IMR-90 (cell line): Measurements from ENCODE around the gene FANCE. TPM values are rescaled to one million over a fixed set of nuclear protein-coding genes. Genes with fewer than 3 reads are reported as not detected.

Experiments
- ATAC-seq: fragments of 200-7000 bp; cut with Tn5 transposase; 2 replicates; pipeline ENCODE4 v1.9.1; 2020; ENCODE audit warnings: low read depth, mild to moderate bottlenecking, moderate library complexity
- BruUV-seq: library from RNA; stranded (reverse); fragments of 400-500 nt; replicated peaks from 2 replicates; lab custom pipeline; 2021; lab: Mats Ljungman, UMichigan
- CTCF ChIA-PET: fragments of 300-600 bp; formaldehyde crosslinking; extraction: SDS; loops from one replicate; lab custom pipeline; 2021; ENCODE audit warnings: antibody characterized with exemption; lab: Yijun Ruan, JAX
- POLR2A ChIA-PET: fragments of 300-600 bp; sonication (Branson Sonifier 250); formaldehyde crosslinking; loops from one replicate; lab custom pipeline; 2022; ENCODE audit warnings: antibody characterized with exemption; ENCODE audit not compliant: unreplicated experiment; lab: Charles Lee
- DNase-seq: peaks from one replicate; pipeline ENCODE4 v3.0.0; 2013
- H2AFZ ChIP-seq: replicated peaks from 2 replicates; pipeline ENCODE3; 2013; ENCODE audit warnings: low read length, mild to moderate bottlenecking; ENCODE audit not compliant: poor library complexity
- H2AK5ac ChIP-seq: 2 replicates; pipeline ENCODE4 v1.6.1; 2013; ENCODE audit warnings: low read depth, low read length, inconsistent platforms
- H2AK9ac ChIP-seq: replicated peaks from 2 replicates; pipeline ENCODE3; 2013; ENCODE audit warnings: mild to moderate bottlenecking, low read depth, low read length, moderate library complexity; ENCODE audit not compliant: poor library complexity
- H2BK120ac ChIP-seq: 2 replicates; pipeline ENCODE4 v1.6.1; 2013; ENCODE audit warnings: low read depth, low read length, inconsistent platforms
- H2BK15ac ChIP-seq: 3 replicates; pipeline ENCODE4 v1.6.1; 2013; ENCODE audit warnings: low read depth, low read length, inconsistent platforms
- H2BK20ac ChIP-seq: 2 replicates; pipeline ENCODE4 v1.6.1; 2013; ENCODE audit warnings: low read depth, mild to moderate bottlenecking, inconsistent platforms, low read length, moderate library complexity
- H2BK5ac ChIP-seq: 2 replicates; pipeline ENCODE4 v1.6.1; 2013; ENCODE audit warnings: mild to moderate bottlenecking, low read depth, low read length, inconsistent platforms; ENCODE audit not compliant: poor library complexity, severe bottlenecking
- H3K14ac ChIP-seq: replicated peaks from 2 replicates; pipeline ENCODE4 v1.6.1; 2013; ENCODE audit warnings: low read depth, low read length, inconsistent platforms
- H3K18ac ChIP-seq: 2 replicates; pipeline ENCODE4 v1.6.1; 2013; ENCODE audit warnings: low read depth, low read length, control low read depth
- H3K23ac ChIP-seq: 2 replicates; pipeline ENCODE4 v1.6.1; 2013; ENCODE audit warnings: low read depth, low read length, inconsistent platforms
- H3K27ac ChIP-seq: 2 replicates; pipeline ENCODE4 v1.5.1; 2013; ENCODE audit warnings: mild to moderate bottlenecking, control low read depth, low read length; ENCODE audit not compliant: insufficient read depth
- H3K27me3 ChIP-seq: 2 replicates; pipeline ENCODE4 v1.6.1; 2013; ENCODE audit warnings: low read length; ENCODE audit not compliant: control insufficient read depth, insufficient read depth
- H3K36me3 ChIP-seq: 2 replicates; pipeline ENCODE4 v1.6.1; 2013; ENCODE audit warnings: low read length, mixed read lengths; ENCODE audit not compliant: control insufficient read depth, insufficient read depth
- H3K4ac ChIP-seq: 2 replicates; pipeline ENCODE4 v1.6.1; 2013; ENCODE audit warnings: low read depth, low read length, inconsistent platforms
- H3K4me1 ChIP-seq: 2 replicates; pipeline ENCODE4 v1.6.1; 2013; ENCODE audit warnings: low read length, mixed read lengths; ENCODE audit not compliant: control insufficient read depth, insufficient read depth
- H3K4me2 ChIP-seq: 2 replicates; pipeline ENCODE4 v1.6.1; 2013; ENCODE audit warnings: low read depth, mild to moderate bottlenecking, control low read depth, low read length, moderate library complexity
- H3K4me3 ChIP-seq: 2 replicates; pipeline ENCODE4 v1.5.1; 2013; ENCODE audit warnings: low read depth, mild to moderate bottlenecking, control low read depth, low read length, moderate library complexity; ENCODE audit not compliant: insufficient read depth
- H3K56ac ChIP-seq: 2 replicates; pipeline ENCODE4 v1.6.1; 2013; ENCODE audit warnings: low read length, inconsistent platforms; ENCODE audit not compliant: insufficient read depth; ENCODE audit errors: extremely low read depth
- H3K79me1 ChIP-seq, 2 experiments: 2 replicates each; pipeline ENCODE4 v1.6.1; 2013; ENCODE audit warnings: low read length in 2 of 2, inconsistent platforms in 1 of 2, low read depth in 1 of 2
- H3K9ac ChIP-seq: 2 replicates; pipeline ENCODE4 v1.6.1; 2013; ENCODE audit warnings: low read depth, low read length, control low read depth
- H3K9me1 ChIP-seq: 2 replicates; pipeline ENCODE4 v1.6.1; 2013; ENCODE audit warnings: low read length, inconsistent platforms; ENCODE audit not compliant: insufficient read depth
- H3K9me3 ChIP-seq: 2 replicates; pipeline ENCODE4 v1.6.1; 2013; ENCODE audit warnings: low read length; ENCODE audit not compliant: control insufficient read depth, insufficient read depth
- H4K20me1 ChIP-seq: 2 replicates; pipeline ENCODE4 v1.6.1; 2013; ENCODE audit warnings: low read length, inconsistent platforms; ENCODE audit not compliant: insufficient read depth
- H4K5ac ChIP-seq: 2 replicates; pipeline ENCODE4 v1.6.1; 2013; ENCODE audit warnings: mild to moderate bottlenecking, low read depth, low read length, control low read depth
- H4K8ac ChIP-seq, 2 experiments: 2 replicates each; pipeline ENCODE4 v1.6.1; 2013; ENCODE audit warnings: low read depth in 2 of 2, low read length in 2 of 2, control low read depth in 1 of 2, inconsistent platforms in 1 of 2
- H4K91ac ChIP-seq: 2 replicates; pipeline ENCODE4 v1.6.1; 2013; ENCODE audit warnings: low read depth, low read length, inconsistent platforms; ENCODE audit not compliant: insufficient read depth
- BHLHE40 ChIP-seq: fragments of 150-350 bp; IDR thresholded peaks from 2 replicates; pipeline ENCODE4 v1.6.1; 2016; ENCODE audit warnings: mild to moderate bottlenecking, low read depth, low read length
- CHD1 ChIP-seq: IDR thresholded peaks from 2 replicates; pipeline ENCODE4 v1.6.1; 2012; ENCODE audit warnings: low read depth, low read length, improper control_type of control experiment
- FOS ChIP-seq: fragments of 150-350 bp; IDR thresholded peaks from 2 replicates; pipeline ENCODE4 v1.6.1; 2016; ENCODE audit warnings: low read depth, low read length
- MAFK ChIP-seq: IDR thresholded peaks from 2 replicates; pipeline ENCODE4 v1.6.1; 2012; ENCODE audit warnings: low read depth, low read length, improper control_type of control experiment
- MAZ ChIP-seq: IDR thresholded peaks from 2 replicates; pipeline ENCODE4 v1.6.1; 2012; ENCODE audit warnings: low read depth, mild to moderate bottlenecking, low read length, improper control_type of control experiment, moderate library complexity, borderline replicate concordance
- MXI1 ChIP-seq: IDR thresholded peaks from 2 replicates; pipeline ENCODE4 v1.6.1; 2012; ENCODE audit warnings: low read depth, mild to moderate bottlenecking, low read length, moderate library complexity, borderline replicate concordance
- NFE2L2 ChIP-seq: fragments of 150-350 bp; IDR thresholded peaks from 2 replicates; pipeline ENCODE4 v1.6.1; 2016; ENCODE audit warnings: low read depth, mild to moderate bottlenecking, low read length
- POLR2A ChIP-seq: IDR thresholded peaks from 2 replicates; pipeline ENCODE4 v1.6.1; 2012; ENCODE audit warnings: mild to moderate bottlenecking, low read depth, low read length
- RAD21 ChIP-seq: IDR thresholded peaks from 2 replicates; pipeline ENCODE4 v1.6.1; 2012; ENCODE audit warnings: low read length, improper control_type of control experiment
- RCOR1 ChIP-seq: IDR thresholded peaks from 2 replicates; pipeline ENCODE4 v1.6.1; 2012; ENCODE audit warnings: mild to moderate bottlenecking, low read length, improper control_type of control experiment; ENCODE audit not compliant: insufficient replicate concordance
- RFX5 ChIP-seq: IDR thresholded peaks from 2 replicates; pipeline ENCODE4 v1.8.0; 2012; ENCODE audit warnings: low read depth, mild to moderate bottlenecking, low read length, moderate library complexity
- SMC3 ChIP-seq: fragments of 150-350 bp; IDR thresholded peaks from 2 replicates; pipeline ENCODE4 v1.6.1; 2016; ENCODE audit warnings: low read depth, mild to moderate bottlenecking, antibody characterized with exemption, low read length, moderate library complexity
- USF2 ChIP-seq: fragments of 150-350 bp; IDR thresholded peaks from 2 replicates; pipeline ENCODE4 v1.6.1; 2017; ENCODE audit warnings: mild to moderate bottlenecking, antibody characterized with exemption, low read length, low read depth
- WGBS, 2 experiments: methylation state at CpG; one replicate each; pipeline versions ENCODE4 v1.1.5 to v1.1.7; 2013; ENCODE audit warnings: missing lambda C conversion rate in 2 of 2; ENCODE audit not compliant: insufficient read length in 1 of 2; ENCODE audit errors: extremely low coverage in 2 of 2; 5-methylcytosine and 5-hydroxymethylcytosine counted together
- dilution Hi-C: fragments of 300-500 bp; cut with HindIII; formaldehyde crosslinking; loops from one replicate; pipeline ENCODE4 v1.14.3; 2018; ENCODE audit warnings: low sequenced_read_pairs; ENCODE audit not compliant: unreplicated experiment
- in situ Hi-C: fragments of 300-500 bp; cut with MboI; formaldehyde crosslinking; loops from 3 replicates; pipeline ENCODE4 v1.14.3; 2019; ENCODE audit warnings: low sequenced_read_pairs, inconsistent platforms, mixed read lengths
- intact Hi-C: fragments of 100-400 bp; cut with micrococcal nuclease; formaldehyde crosslinking; loops from 2 replicates; pipeline ENCODE4 v1.10.0; 2022
- polyA plus RNA-seq, 3 experiments: library from polyadenylated mRNA; depleted of rRNA; stranded (reverse); fragments of >200 nt; gene quantifications; 2 replicates each; pipeline ENCODE4 v1.2.3, GENCODE V29; 2012; ENCODE audit warnings: low replicate concordance in 1 of 3
- total RNA-seq: library from RNA; depleted of rRNA; stranded (reverse); fragments of >200 nt; gene quantifications from 2 replicates; pipeline ENCODE4 v1.2.3, GENCODE V29; 2012
- TF ChIP-seq, protein P1 (sequence below): conservative IDR thresholded peaks from 2 replicates; pipeline ENCODE4 v1.5.1; 2012; ENCODE audit warnings: mild to moderate bottlenecking, low read depth, low read length, improper control_type of control experiment
- TF ChIP-seq, protein P2 (sequence below): fragments of 150-350 bp; IDR thresholded peaks from 2 replicates; pipeline ENCODE4 v1.6.1; 2016; ENCODE audit warnings: low read depth, mild to moderate bottlenecking, low read length, moderate library complexity, borderline replicate concordance

FANCE gene
- total and polyA plus RNA-seq, 2 of the 4 experiments (the other 2 are of a cell fraction), result 7.1 to 9.1 TPM

DNA sequence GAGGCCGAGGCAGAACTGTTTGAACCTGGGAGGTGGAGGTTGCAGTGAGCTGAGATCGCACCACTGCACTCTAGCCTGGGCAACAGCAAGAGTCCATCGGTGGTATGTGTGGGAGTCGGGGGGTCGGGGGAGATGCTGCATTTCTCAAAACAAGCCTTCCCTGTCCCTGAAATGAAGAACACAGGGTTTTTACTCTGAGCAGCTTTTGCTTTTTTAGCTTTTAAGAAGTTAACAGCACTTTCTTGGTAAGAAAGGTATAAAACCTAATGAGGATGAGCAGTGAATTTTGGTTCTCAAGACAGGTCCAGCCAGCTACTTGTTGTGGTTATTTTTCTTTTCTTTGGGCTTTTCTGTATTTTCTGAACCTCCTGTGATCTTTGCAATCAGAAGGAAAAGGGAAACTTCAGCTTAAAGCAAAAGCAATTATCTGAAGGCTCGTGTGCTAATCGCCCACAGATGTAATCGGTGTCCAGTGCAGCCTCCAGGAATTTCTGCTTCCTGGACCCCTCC, 19.8 kb downstream of the FANCE start:
- H2BK20ac ChIP-seq, result no peak overlapping the region
- H4K91ac ChIP-seq, result no peak overlapping the region
- no peak overlapping the region for H3K4ac ChIP-seq
- no peak for TF ChIP-seq RAD21
- TF ChIP-seq POLR2A, result no peak; the same call in 1 of the 2 replicates
- no peak for TF ChIP-seq MAZ
- TF ChIP-seq RFX5, result no peak
- no peak for TF ChIP-seq NFE2L2
- no peak for TF ChIP-seq SMC3
- no peak for TF ChIP-seq RCOR1
- TF ChIP-seq, protein P1, sequence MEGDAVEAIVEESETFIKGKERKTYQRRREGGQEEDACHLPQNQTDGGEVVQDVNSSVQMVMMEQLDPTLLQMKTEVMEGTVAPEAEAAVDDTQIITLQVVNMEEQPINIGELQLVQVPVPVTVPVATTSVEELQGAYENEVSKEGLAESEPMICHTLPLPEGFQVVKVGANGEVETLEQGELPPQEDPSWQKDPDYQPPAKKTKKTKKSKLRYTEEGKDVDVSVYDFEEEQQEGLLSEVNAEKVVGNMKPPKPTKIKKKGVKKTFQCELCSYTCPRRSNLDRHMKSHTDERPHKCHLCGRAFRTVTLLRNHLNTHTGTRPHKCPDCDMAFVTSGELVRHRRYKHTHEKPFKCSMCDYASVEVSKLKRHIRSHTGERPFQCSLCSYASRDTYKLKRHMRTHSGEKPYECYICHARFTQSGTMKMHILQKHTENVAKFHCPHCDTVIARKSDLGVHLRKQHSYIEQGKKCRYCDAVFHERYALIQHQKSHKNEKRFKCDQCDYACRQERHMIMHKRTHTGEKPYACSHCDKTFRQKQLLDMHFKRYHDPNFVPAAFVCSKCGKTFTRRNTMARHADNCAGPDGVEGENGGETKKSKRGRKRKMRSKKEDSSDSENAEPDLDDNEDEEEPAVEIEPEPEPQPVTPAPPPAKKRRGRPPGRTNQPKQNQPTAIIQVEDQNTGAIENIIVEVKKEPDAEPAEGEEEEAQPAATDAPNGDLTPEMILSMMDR, result no peak
- TF ChIP-seq, protein P2, sequence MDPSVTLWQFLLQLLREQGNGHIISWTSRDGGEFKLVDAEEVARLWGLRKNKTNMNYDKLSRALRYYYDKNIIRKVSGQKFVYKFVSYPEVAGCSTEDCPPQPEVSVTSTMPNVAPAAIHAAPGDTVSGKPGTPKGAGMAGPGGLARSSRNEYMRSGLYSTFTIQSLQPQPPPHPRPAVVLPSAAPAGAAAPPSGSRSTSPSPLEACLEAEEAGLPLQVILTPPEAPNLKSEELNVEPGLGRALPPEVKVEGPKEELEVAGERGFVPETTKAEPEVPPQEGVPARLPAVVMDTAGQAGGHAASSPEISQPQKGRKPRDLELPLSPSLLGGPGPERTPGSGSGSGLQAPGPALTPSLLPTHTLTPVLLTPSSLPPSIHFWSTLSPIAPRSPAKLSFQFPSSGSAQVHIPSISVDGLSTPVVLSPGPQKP, result no peak
- no peak for TF ChIP-seq MXI1
- TF ChIP-seq USF2, result no peak
- no peak for TF ChIP-seq FOS
- TF ChIP-seq MAFK, result no peak
- no peak for TF ChIP-seq CHD1
- no peak for TF ChIP-seq BHLHE40
- no peak overlapping the region for H2BK120ac ChIP-seq
- H3K4me3 ChIP-seq, result no peak overlapping the region
- peak overlapping the region in 1 of 2 experiments; percentile 22; a peak in 1 of 4 replicates for H4K8ac ChIP-seq
- intact Hi-C loops (loop anchor here (2.0 kb wide), 1 partner anchor 23 kb away; no protein-coding TSS in a partner anchor), in situ Hi-C loops (no loop called here), dilution Hi-C loops (no loop called here)
- H3K36me3 ChIP-seq, result peaks cover 57% of the 10 kb centered on the region
- H3K23ac ChIP-seq, result no peak overlapping the region; the same call in 1 of the 2 replicates
- H3K4me2 ChIP-seq, result no peak overlapping the region; the same call in 1 of the 2 replicates
- H3K9ac ChIP-seq, result no peak overlapping the region
- POLR2A ChIA-PET, result interaction anchor here (1.4 kb wide), 1 partner anchor 17 kb away, joined by 3 read pairs; no protein-coding TSS in a partner anchor
- H2AK5ac ChIP-seq, result no peak overlapping the region
- H2AFZ ChIP-seq, result no peak overlapping the region
- H3K4me1 ChIP-seq, result peaks cover 10% of the 10 kb centered on the region
- H3K9me1 ChIP-seq, result 0 out of 2 replicates have a peak, but pooled peaks cover 6% of the 10 kb centered on the region
- H4K20me1 ChIP-seq, result peaks cover 71% of the 10 kb centered on the region
- 70% methylated on average over 2 of the region's 8 CpGs; no CpG with 5 or more reads in 1 of the 2 experiments for WGBS, 2 experiments
- H3K27ac ChIP-seq, result peak overlapping the region; percentile 32; the same call in 1 of the 2 replicates
- ATAC-seq, result no peak
- no TSS peak for BruUV-seq
- no peak overlapping the region for H2BK15ac ChIP-seq
- H3K56ac ChIP-seq, result no peak overlapping the region
- H3K27me3 ChIP-seq, result no peaks in the 10 kb centered on the region
- no peak for DNase-seq
- no peak overlapping the region for H3K18ac ChIP-seq
- H2AK9ac ChIP-seq, result no peak overlapping the region
- H4K5ac ChIP-seq, result no peak overlapping the region
- H3K9me3 ChIP-seq, result no peaks in the 10 kb centered on the region
- CTCF ChIA-PET, result no interaction called here
- peak overlapping the region; percentile 11 for H2BK5ac ChIP-seq
- H3K79me1 ChIP-seq, result peaks cover 7 to 48% of the 10 kb centered on the region in 2 experiments; a peak in 3 of 4 replicates
- H3K14ac ChIP-seq, result no peak overlapping the region
